SH-SY5Y (cell line): ENCODE data around the gene TTC38.

Experiments used
- GATA2 ChIP-seq: IDR thresholded peaks from 2 replicates; pipeline ENCODE4 v1.6.1; 2011; ENCODE audit warnings: mild to moderate bottlenecking, low read depth, low read length
- GATA3 ChIP-seq: IDR thresholded peaks from 2 replicates; pipeline ENCODE4 v1.6.1; 2011; ENCODE audit warnings: low read depth, mild to moderate bottlenecking, low read length, moderate library complexity

DNA sequence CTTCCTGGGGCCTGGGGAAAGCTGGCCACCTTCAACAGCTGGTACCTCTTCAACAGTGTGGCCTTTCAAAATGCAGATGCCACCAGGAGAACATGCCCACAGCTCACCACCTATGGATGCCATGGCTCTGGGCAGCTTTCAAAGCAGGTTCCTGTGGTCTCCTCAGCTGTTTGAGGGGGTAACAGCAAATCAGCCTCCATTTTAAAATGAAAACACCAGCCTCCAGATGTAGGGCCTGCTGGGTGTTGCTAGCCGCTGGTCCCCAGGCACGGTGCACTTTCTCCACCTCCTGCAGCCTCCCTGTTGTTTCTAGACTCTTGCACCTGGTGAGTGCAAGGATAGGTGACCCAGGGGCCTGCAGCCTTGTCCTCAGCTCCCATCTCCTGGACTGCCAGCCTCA lies 27.7 kb upstream of the TTC38 start:
- TF ChIP-seq GATA3 = no peak
- TF ChIP-seq GATA2 = no peak
